GM18498 (cell line): ENCODE results near the gene RAB4B.
A peak's percentile ranks its signal among the peaks of the same experiment; 100 is the strongest.
"Not testable (repeated sequence)": the region's sequence is repeated elsewhere in the genome, so short reads cannot be mapped to it uniquely, and the experiment has no call there.

Experiments
- ATAC-seq: cut with Tn5 transposase; IDR thresholded peaks from one replicate; pipeline ENCODE4 v1.9.1; 2021; ENCODE audit warnings: mild to moderate bottlenecking, moderate library complexity; ENCODE audit not compliant: unreplicated experiment

Gene RAB4B, protein sequence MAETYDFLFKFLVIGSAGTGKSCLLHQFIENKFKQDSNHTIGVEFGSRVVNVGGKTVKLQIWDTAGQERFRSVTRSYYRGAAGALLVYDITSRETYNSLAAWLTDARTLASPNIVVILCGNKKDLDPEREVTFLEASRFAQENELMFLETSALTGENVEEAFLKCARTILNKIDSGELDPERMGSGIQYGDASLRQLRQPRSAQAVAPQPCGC

DNA sequence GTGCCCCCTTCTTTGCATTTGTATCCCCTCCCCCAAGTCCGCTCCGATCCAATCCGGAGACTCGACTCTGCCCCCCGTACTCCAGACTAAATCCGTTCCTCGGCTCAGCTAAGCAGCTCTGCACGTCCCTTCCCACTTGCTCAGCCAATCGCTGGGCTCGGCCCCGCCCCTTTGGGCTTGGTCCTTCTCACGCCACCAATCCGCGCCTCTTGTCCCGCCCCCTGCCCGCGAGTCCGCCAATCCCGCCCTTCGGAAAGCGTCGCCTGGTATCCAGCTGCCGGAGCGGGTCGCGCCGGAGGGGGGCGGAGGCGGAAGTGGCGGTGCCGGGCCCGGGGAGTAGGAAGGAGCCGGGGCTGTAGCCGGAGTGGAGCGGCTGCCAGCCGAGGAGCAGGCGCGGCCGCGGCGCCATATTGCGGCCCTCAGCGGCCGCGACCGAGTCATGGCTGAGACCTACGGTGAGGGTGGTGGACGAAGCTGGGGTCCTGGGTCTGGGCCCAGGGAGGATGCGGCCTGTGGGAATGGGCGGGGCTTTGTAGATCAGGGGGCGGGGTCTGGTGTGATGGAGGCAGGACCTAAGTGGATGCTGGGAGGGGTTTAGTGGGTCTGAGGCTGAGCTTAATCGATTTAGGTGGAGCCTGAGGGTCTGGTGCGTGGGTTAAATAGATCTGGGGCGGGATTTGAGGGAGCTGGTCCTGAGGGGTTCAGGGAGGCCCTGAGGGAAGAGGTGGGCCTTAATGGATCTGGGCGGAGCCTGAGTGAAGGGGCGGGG, at the start of gene RAB4B:
RAB4B (plus strand) TSS at position 311 of the 769 bp plus-strand sequence; CDS start at position 440, 129 bp downstream.
- ATAC-seq = peak; percentile 67

DNA sequence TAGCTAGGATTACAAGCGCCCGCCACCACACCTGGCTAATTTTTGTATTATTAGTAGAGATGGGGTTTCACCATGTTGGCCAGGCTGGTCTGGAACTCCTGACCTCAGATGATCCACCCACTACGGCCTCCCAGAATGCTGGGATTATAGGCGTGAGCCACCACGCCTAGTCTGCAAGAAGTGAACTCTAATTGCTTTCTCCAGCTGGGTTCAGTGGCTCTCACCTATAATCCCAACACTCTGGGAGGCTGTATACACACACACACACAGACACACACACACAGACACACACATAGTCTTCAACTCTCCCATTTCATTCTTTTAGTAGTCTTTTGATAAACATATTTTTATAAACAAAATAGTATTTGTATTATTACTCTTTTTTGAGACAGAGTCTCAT, 48.0 kb upstream of the RAB4B start:
- ATAC-seq = not testable (repeated sequence)

DNA sequence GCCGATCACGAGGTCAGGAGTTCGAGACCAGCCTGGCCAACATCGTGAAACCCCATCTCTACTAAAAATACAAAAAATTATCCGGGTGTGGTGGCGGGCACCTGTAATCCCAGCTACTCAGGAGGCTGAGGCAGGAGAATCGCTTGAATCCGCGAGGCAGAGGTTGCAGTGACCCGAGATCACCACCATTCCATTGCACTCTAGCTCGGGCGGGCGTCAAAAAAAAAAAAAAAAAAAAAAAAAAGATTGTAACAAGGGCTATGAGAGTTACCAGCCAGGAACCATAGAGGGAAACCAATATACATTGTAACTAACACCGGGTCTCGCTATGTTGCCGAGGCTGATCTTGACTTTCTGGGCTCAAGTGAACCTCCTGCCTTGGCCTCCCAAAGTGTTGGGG, 45.7 kb upstream of the RAB4B start:
- ATAC-seq = not testable (repeated sequence)

DNA sequence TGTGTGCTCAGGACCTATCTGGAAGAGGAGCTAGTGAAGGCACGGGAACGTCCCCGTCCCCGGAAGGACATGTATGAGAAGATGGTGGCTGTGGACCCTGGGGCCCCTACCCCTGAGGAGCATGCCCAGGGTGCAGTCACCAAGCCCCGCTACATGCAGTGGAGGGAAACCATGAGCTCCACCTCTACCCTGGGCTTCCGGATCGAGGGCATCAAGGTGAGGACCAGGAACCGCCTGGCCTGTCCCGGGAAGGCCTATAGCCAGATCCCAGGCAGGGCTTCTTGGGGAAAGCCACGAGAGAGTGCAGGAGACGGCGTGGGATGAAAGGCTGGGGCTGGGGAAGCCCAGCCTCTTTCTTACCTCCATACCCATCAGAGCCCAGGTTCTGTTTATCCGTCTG, 44.9 kb upstream of the RAB4B start:
- no peak for ATAC-seq

DNA sequence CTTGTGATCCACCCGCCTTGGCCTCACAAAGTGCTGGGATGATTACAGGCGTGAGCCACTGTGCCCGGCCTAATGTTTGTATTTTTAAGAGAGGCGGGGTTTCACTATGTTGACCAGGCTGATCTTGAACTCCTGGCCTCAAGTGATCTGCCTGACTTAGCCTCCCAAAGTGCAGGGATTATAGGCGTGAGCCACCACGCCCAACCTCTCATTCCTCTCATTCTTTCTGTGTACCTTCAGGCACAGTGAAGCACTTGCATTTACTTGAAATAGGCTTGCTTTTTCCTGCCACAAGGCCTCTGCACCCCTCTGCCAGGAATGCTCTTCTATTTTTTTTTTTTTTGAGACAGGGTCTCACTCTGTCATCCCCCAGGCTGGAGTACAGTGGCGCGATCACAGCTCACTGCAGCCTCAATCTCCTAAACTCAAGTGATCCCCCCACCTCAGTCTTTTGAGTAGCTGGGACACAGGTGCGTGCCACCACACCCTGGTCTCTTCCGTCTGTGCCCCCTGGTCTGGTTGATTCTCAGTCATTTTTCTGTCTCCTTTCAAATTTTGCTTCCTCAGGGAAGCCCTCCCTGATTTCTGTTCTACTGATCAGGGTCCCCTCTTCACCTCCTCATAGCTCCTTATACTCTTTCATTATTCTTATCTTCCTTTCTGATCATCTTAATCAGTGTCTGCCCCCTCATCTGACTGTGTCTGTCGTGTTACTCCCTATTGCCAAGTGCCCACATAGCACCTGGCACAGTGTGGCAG, 42.9 kb upstream of the RAB4B start:
- no peak for ATAC-seq

DNA sequence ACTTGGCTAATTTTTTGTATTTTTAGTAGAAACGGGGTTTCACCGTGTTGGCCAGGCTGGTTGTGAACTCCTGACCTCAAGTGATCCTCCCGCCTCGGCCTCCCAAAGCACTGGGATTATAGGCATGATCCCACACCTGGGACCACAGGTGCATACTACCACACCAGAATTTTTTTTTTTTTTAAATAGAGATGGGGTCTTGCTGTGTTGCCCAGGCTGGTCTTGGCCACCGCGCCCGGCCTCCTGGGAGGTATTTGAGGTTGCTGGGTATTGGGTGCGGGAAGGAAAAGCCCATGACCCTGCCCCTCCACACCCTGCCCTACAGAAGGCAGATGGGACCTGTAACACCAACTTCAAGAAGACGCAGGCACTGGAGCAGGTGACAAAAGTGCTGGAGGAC, 41.4 kb upstream of the RAB4B start:
- no peak for ATAC-seq

DNA sequence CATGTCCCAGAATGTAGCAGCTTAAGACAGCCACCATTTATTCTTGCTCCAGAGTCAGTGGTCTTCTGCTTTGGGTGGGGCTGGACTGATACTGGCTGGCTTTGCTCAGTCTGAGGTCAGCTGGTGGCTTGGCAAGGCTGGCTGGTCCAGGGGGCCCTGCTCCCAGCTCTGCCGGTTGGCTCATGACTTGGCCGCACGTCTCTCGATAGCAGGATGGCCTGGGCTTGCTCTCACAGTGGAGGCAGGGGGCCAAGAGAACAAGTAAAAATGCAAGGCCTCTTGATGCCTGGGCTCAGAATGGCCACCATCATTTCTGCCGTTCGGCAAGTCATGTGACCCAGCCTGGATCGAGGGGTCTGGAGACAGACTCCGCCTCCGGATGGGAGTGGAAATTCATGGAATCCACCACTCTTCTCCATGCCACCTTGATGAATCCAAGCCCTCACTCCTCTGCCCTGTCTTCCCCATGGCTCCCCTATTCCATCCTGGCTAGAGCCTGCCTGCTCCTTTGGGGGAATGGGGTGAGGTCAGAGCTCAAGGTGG, 40.9 kb upstream of the RAB4B start:
- ATAC-seq = no peak

DNA sequence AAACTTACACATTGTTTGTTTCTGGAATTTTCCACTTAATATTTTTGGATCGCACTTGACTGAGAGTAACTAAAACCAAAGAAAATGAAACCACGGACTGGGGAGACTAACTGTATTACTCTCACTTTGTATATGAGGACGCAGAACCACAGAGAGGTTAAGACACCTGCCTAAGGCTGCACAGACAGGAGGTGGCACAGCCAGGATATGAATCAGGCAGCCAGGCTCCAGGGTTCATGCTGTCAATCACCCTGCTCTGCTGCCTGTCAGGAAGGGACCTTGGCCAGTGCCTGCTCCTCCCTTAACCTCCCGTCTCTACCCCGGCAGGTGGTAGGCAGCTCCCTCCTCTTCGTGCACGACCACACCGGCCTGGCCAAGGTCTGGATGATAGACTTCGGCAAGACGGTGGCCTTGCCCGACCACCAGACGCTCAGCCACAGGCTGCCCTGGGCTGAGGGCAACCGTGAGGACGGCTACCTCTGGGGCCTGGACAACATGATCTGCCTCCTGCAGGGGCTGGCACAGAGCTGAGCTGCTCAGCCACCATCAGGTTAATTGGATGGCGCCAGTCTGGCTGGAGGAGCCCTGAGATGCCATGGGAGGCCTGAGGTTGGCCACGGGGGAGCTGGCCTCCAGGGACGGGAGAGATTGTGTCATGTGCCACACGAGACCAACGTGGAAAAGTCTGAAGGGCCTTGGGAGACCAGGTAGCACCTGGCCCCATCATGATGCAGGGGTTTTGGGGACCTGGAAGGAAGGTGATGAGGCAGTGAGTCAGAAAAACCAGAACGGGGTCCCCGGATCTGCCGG, 38.8 kb upstream of the RAB4B start:
- no peak for ATAC-seq

DNA sequence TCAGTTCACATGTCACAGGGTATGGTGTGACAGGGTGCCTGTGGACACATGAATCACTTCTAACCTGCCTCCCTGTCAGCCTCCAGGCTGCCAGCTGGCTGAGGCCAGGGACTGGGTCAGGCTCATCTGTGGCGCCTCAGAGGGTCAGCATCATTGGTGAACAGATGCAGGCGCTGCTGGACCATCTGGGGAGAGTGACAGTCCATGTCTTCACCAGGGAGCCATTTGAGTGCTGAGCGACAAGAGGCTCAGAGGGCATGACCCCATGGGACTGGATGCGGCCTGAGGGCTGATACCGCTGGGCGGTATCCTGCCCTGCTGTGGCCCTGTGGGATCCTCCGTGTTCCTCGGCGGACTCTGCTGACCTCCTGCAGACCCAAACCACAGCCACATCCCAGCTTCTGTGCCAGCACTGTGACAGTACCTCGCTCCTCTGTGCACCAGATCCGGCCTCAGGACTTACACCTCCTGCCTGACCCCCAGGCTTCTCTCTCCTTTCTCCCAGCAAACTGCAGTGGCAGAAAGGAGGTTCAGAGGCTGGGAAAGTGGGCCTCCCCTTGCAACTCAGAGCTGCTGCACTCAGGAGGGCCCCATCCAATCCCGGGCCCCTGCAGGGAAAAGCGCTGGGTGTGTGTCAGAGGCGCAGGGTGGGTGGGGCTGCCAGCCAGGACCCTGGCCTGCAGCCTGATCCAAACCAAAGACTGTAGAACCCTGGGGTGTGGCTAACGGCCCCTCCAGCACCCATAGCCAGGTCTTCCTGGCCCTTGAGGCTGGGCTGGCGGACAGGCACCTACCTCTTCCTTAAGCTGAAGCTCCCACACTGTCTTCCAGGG, 38.0 kb upstream of the RAB4B start:
- no peak for ATAC-seq

DNA sequence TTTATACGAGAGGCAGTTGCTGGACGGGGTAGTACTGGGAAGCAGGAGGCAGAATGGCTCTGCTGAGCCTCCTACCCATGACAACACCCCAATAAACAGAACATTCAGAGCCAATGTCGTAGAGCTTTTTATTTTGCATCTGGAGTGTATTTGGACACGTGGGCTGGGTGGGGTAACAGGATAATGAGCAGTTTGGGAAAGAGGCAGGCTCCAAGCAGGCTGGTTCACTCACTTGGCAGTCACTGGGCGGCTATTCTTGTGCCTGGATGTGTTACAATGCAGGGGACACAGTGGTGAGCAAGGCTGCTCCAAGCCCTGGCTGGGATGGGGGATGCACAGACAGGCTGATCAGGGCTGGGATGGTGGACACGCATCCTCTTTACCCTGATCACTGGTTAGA, 37.3 kb upstream of the RAB4B start:
- no peak for ATAC-seq

DNA sequence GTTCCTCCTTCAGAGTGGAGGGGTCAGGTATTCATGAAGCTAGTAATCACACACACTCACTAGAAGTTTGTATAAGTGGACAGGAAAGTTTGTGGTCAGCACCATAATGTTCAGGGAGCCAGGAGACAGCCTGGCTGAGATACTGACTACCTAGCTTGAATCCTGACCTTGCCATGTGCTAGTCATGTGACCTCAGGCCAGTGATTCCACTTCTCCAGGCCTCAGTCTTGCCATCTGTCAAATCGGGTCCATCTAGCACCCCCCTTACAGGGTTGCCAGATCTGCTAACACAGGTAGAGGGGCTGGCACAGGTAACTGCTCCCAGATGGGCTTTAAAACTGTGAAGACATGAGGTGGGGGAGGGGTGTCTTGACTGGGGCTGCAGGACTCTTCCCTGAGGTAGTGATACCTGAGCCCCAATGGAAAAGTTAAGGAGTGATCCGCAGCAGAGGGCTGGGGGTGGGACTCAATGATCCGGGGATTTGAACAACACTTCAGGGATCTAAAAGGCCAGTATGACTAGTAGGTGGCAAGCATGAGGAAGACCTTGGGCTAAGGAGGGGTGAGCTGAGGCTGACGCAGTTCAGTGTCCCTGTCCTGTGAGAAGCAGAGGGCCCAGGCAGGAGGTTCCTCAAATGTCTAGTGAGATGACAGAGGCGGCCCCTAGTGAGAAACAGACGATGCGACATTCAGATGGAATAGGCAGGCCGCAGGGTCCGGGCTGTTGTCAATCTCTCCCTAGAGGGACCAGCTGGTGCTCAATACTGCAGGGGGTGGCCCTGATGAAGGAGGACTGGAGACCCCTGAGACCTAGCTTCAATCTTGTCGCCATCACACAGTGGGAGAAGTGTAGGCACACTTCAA, 36.3 kb upstream of the RAB4B start:
- no peak for ATAC-seq

DNA sequence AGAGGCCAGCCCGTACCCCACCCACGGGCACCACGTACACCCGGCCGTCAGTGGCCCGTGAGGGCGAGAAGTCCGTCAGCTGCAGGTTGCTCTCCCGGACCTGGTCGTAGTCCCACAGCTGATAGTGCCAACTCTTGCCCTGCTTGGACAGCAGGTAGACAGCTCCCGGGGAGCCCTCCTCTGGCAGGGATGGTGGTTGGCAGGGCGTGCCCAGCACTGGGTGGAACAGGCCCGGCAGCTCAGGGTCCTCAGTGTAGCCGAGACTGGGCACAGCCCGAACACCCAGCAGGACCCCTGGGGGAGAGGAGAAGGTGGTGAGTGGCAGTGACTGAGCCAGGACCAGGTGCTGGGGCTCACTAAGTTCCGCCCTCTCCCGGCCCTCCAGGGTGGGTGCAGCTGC, 35.6 kb upstream of the RAB4B start:
- ATAC-seq = no peak

DNA sequence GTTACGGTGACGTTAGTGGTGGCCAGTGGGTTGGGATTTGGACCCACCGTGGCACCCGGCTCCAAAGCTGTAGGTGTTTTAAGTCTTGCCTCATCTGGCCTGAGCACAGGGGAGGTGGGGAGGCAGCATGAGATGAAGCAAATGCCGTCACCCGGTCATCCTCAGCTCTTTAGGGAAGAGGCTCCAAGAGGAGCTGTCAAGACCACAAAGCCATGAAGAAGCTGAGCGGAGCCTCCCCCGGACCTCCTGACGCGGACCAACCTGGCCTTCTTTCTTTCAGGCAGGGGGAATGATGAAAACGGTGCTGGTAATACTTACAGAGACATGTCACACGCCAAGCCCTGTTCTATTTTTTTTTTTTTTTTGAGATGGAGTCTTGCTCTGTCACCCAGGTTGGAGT, 35.2 kb upstream of the RAB4B start:
- ATAC-seq = no peak

DNA sequence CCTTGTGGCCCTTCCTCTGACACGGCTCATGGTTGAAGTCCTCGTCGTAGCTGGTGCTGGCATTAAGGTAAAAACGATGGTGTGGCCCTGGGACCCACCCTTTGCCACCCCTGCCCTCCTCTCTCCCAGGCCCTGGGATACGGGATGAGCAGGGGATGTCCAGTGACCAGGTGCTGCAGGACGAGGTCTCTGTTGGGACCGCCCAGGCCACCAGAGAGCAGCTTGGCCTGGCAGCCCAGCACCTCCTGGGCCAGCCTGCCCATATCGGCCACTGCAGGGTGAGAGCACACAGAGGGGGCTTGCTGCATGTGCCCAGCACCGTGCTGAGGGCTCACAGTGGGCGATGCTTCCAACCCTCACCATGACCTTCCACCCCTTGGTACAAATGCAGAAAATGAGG, 34.1 kb upstream of the RAB4B start:
- no peak for ATAC-seq

DNA sequence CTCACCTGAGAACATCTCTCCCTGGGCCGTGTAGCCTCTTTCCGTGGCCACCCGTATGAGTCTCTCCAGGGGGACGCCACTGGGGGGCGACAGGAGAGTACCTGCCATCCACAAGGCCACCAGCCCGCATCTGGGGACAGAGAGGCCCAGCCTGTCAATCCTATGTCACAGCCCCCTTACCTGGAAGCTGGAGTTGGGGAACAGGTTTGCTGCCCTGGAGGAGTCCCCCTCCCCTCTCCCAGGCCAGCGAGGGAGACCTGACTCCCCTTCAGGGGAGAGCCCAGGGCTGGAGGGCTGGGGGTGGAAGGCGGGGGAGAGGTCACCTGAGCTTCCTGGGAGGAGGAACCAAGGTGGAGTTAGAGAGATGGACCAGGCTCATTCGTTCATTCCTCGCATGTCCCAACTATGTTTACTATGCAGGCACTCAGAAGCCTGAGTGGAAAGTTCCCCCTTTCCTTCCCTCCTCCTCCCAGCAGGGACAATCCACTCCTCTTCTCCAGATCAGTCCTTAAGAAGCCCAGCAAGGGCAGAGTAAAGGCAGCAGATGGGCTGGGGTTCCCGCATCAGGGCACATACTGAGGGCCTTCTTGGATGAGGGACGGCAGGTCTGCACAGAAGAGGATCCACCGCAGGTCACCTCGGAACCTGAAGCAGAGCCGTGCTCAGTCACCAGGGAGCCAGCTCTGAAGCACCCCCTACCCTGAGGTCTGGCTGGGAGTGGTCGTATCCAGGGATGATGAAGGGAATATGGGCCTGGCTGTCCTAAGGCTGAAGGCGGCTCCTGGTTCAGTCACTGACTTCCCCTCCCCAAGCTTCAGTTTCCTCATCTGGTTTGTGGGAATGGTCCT, 33.3 kb upstream of the RAB4B start:
- no peak for ATAC-seq

DNA sequence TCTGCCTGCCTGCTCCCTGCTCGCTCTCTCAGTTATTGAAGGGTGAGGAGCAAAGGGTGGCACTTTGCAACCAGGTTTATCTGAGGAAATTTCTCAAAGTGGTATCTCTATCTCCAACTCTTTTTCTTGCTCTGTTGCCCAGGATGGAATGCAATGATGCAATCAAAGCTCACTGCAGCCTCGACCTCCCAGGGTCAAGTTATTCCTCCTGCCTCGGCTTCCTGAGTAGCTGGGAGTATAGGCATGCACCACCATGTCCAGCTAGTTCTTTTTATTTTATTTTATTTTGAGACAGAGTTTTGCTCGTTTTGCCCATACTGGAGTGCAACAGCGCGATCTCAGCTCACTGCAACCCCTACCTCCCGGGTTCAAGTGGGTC, 32.7 kb upstream of the RAB4B start:
- ATAC-seq = no peak

DNA sequence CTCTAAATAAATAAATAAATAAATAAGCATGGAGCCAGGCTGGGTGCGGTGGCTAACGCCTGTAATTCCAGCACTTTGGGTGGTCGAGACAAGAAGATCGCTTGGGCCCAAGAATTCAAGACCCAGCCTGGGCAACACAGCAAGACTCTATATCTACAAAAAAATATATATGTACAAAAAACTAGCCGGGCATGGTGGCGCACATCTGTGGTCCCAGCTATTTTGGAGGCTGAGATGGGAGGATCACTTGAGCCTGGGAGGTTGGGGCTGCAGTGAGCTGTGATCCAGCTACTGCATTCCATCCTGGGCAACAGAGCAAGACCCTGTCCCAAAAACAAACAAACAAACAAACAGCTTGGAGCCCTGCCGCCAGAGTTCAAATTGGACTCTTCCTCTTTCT, 30.5 kb upstream of the RAB4B start:
- ATAC-seq = no peak
